ENCODE measurements around the gene LY6G6F. TPM values are rescaled to one million over a fixed set of nuclear protein-coding genes. Genes with fewer than 3 reads are reported as not detected.

LY6G6F gene
- total RNA-seq, 2 donors from 2014 or later, result not detected

DNA sequence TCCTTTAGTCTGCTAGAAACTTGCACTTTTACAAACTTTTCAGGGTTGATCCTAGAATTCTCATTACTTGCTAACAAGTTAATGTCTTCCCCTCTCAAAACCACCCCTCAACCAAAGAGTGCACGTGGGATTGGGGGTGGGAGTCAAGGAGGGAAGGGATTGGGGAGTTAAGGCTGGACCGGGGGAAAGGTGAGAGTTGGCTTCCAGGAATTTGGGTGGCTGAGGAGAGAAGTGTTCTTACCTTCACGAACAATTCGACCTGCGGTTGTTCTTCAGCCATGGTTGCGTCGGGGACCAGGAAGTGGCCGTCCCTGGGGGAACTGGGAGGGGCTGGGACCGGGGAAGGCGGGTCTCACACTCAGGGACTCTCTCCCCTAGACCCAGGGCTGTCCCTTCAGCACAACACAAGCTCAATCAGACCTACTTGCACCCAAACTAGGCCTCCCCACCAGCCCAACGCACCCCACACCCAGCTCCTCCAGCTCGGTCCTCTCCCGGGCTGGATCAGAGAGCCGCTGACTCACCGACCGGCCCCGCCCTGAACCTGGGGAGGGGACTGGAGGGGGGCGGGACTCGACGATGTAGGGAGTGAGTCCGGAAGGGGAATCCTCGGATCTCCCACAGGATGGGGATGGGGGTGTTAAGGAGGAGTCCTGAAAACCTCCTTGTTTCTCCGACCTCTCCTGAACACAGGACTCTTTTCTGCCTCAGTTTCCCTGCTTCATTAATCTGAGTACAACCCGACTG lies 29.5 kb downstream of the LY6G6F start, which contains the start of gene CLIC1:
Gene CLIC1, minus strand, starts transcription at position 510 of the 747 bp plus-strand sequence. Its CDS starts 230 bp downstream, at position 280.
- 0% methylated on average over 4 to 24 of the region's 24 CpGs for WGBS, 2 experiments (ENCODE audit: insufficient coverage in 1 of 2, insufficient read length in 1 of 2)
- H3K27ac ChIP-seq (ENCODE audit: low read depth, low read length), result peak within 1 kb of the TSS; percentile 87

DNA sequence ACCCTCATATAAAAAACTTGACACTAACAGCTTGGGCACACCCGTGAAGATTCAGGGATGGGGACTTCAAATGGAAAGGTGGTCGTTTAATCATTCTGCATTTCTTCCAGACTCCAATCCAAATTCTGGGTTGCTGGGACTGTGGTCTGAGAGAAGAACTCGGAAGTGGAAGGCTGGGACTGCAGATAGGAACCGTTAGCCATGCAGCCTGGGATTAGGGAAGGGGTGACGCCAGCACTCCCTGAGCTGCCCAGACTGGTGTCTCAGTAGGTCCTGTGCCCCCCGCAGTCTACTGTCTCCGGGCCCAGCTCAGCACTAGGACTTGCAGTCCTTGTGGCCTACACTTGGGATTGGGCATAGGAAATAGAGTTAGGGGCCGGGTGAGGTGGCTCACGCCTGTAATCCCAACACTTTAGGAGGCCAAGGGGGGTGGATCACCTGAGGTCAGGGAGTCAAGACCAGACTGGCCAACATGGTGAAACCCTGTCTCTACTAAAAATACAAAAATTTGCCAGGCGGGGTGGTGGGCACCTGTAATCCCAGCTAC lies 30.2 kb downstream of the LY6G6F start:
- Histone ChIP-seq H3K27ac (ENCODE audit: low read depth, low read length) (peak overlapping the region; percentile 87), H3K4me1 (ENCODE audit: control insufficient read depth, insufficient read depth, low read length) (peaks cover 18% of the 10 kb centered on the region), H3K9me3 (ENCODE audit: control insufficient read depth, low read length) (no peaks in the 10 kb centered on the region), H3K9ac (ENCODE audit: extremely low read depth, low read length, poor library complexity, severe bottlenecking) (peak overlapping the region; percentile 26), H3K36me3 (ENCODE audit: control insufficient read depth, insufficient read depth, low read length) (peaks cover 29% of the 10 kb centered on the region), H3K27me3 (ENCODE audit: control insufficient read depth, insufficient read depth, low read length, poor library complexity, severe bottlenecking) (no peaks in the 10 kb centered on the region), H3K4me3 (ENCODE audit: low read length) (peak overlapping the region; percentile 98)
- Mint-ChIP-seq H3K36me3 (ENCODE audit: low read depth) (peaks cover 33% of the 10 kb centered on the region), H3K4me3 (peak overlapping the region; percentile 99), H3K4me1 (peaks cover 41% of the 10 kb centered on the region), H3K27me3 (ENCODE audit: insufficient read depth) (no peaks in the 10 kb centered on the region), H3K9me3 (no peaks in the 10 kb centered on the region), H3K27ac (peak overlapping the region; percentile 93)
- 50 to 53% methylated on average over 8 to 10 of the region's 10 CpGs for WGBS, 2 experiments (ENCODE audit: insufficient coverage in 1 of 2, insufficient read length in 1 of 2)
- peak; percentile 64 for DNase-seq
- no peak for TF ChIP-seq CTCF (conservative IDR thresholded peaks at IDR 0.05)

More for the DNA sequence above, 29.5 kb downstream of the LY6G6F start, which contains the start of gene CLIC1:
- H3K4me3 Mint-ChIP-seq, result peak within 1 kb of the TSS; percentile 99
- no peak for TF ChIP-seq CTCF (conservative IDR thresholded peaks at IDR 0.05)
- Histone ChIP-seq H3K36me3 (ENCODE audit: control insufficient read depth, insufficient read depth, low read length) (peaks cover 32% of the 10 kb centered on the region), H3K27me3 (ENCODE audit: control insufficient read depth, insufficient read depth, low read length, poor library complexity, severe bottlenecking) (no peaks in the 10 kb centered on the region), H3K9me3 (ENCODE audit: control insufficient read depth, low read length) (no peaks in the 10 kb centered on the region), H3K9ac (ENCODE audit: extremely low read depth, low read length, poor library complexity, severe bottlenecking) (peak within 1 kb of the TSS; percentile 88), H3K4me3 (ENCODE audit: low read length) (peak within 1 kb of the TSS; percentile 98), H3K4me1 (ENCODE audit: control insufficient read depth, insufficient read depth, low read length) (peaks cover 18% of the 10 kb centered on the region)
- H3K36me3 Mint-ChIP-seq (ENCODE audit: low read depth), result peaks cover 31% of the 10 kb centered on the region
- H3K27me3 Mint-ChIP-seq (ENCODE audit: insufficient read depth), result no peaks in the 10 kb centered on the region
- peak; percentile 93 for DNase-seq
- peaks cover 41% of the 10 kb centered on the region for H3K4me1 Mint-ChIP-seq
- H3K9me3 Mint-ChIP-seq, result no peaks in the 10 kb centered on the region
- peak within 1 kb of the TSS; percentile 93 for H3K27ac Mint-ChIP-seq

GRCh38 chr6:31737315-31737990 lies 30.8 kb downstream of the LY6G6F start:
- WGBS, 2 experiments (ENCODE audit: insufficient coverage in 1 of 2, insufficient read length in 1 of 2), result 19 to 50% methylated on average over 4 to 6 of the region's 7 CpGs
- H3K4me3 ChIP-seq (ENCODE audit: low read length), result peak overlapping the region; percentile 51
- H3K36me3 ChIP-seq (ENCODE audit: control insufficient read depth, insufficient read depth, low read length), result peaks cover 25% of the 10 kb centered on the region
- no peaks in the 10 kb centered on the region for H3K9me3 Mint-ChIP-seq
- no peak for TF ChIP-seq CTCF (conservative IDR thresholded peaks at IDR 0.05)
- peak overlapping the region; percentile 87 for H3K27ac ChIP-seq (ENCODE audit: low read depth, low read length)
- H3K9me3 ChIP-seq (ENCODE audit: control insufficient read depth, low read length), result no peaks in the 10 kb centered on the region
- H3K36me3 Mint-ChIP-seq (ENCODE audit: low read depth), result peaks cover 29% of the 10 kb centered on the region
- H3K27me3 ChIP-seq (ENCODE audit: control insufficient read depth, insufficient read depth, low read length, poor library complexity, severe bottlenecking), result no peaks in the 10 kb centered on the region
- no peaks in the 10 kb centered on the region for H3K27me3 Mint-ChIP-seq (ENCODE audit: insufficient read depth)
- peaks cover 41% of the 10 kb centered on the region for H3K4me1 Mint-ChIP-seq
- H3K9ac ChIP-seq (ENCODE audit: extremely low read depth, low read length, poor library complexity, severe bottlenecking), result peak overlapping the region; percentile 38
- peaks cover 18% of the 10 kb centered on the region for H3K4me1 ChIP-seq (ENCODE audit: control insufficient read depth, insufficient read depth, low read length)
- DNase-seq, result peak; percentile 60
- H3K4me3 Mint-ChIP-seq, result peak overlapping the region; percentile 99
- H3K27ac Mint-ChIP-seq, result peak overlapping the region; percentile 93

All from endodermal cell (in vitro differentiated cells).